K562 (cell line): ENCODE results near the gene ENDOD1. TPM values are rescaled to one million over a fixed set of nuclear protein-coding genes. Genes with fewer than 3 reads are reported as not detected.
A peak's percentile ranks its signal among the peaks of the same experiment; 100 is the strongest.

Source experiments
- ATAC-seq: fragments of 200-7000 bp; cut with Tn5 transposase; 3 replicates; pipeline ENCODE4 v1.9.1; 2020; ENCODE audit warnings: moderate library complexity
- BruUV-seq: library from RNA; stranded (reverse); fragments of 400-500 nt; replicated peaks from 2 replicates; lab custom pipeline; 2021; lab: Mats Ljungman, UMichigan
- CTCF ChIA-PET: fragments of 300-600 bp; formaldehyde crosslinking; extraction: SDS; loops from one replicate; lab custom pipeline; 2021; ENCODE audit warnings: low intra/inter-chr PET ratio; lab: Yijun Ruan, JAX
- POLR2A ChIA-PET: fragments of 300-600, 350-650 bp; sonication (Branson Sonifier 250); formaldehyde crosslinking; extraction: SDS; loops from one replicate; lab custom pipeline; 2021; ENCODE audit warnings: antibody characterized with exemption, inconsistent platforms; lab: Yijun Ruan, JAX
- DNase-seq, 4 experiments: peaks; one replicate each; pipeline versions ENCODE4 v3.0.0 to v3.0.0-alpha.2; 2011 to 2018; ENCODE audit warnings: low spot score in 3 of 4, mixed read lengths in 3 of 4; ENCODE audit errors: extremely low read depth in 1 of 4
- FAIRE-seq: peaks from 2 replicates; lab custom pipeline; 2011; peaks lifted over from hg19 to GRCh38; lab: Jason Lieb, UNC
- H2AFZ ChIP-seq: 2 replicates; pipeline ENCODE4 v1.6.0; 2011; ENCODE audit warnings: low read depth, low read length, control low read depth, inconsistent platforms
- H3K27ac ChIP-seq: fragments of 200-600 bp; 3 replicates; pipeline ENCODE4 v1.8.0; 2011; ENCODE audit warnings: low read depth, mild to moderate bottlenecking, control low read depth, inconsistent platforms, low read length, moderate library complexity, mixed read lengths; ENCODE audit errors: extremely low read depth
- H3K27me3 ChIP-seq, 2 experiments: fragments of 300-600 bp in 1 of 2; 2 replicates in 1 of 2; 3 replicates in 1 of 2; pipeline versions ENCODE4 v1.6.0 to v1.8.0; 2011; ENCODE audit warnings: inconsistent platforms in 2 of 2, low read length in 2 of 2, mild to moderate bottlenecking in 1 of 2, mixed read lengths in 1 of 2, moderate library complexity in 1 of 2; ENCODE audit not compliant: control insufficient read depth in 2 of 2, insufficient read depth in 2 of 2
- H3K36me3 ChIP-seq: fragments of 300-600 bp; 3 replicates; pipeline ENCODE4 v1.8.0; 2011; ENCODE audit warnings: mild to moderate bottlenecking, low read length, inconsistent platforms; ENCODE audit not compliant: control insufficient read depth, insufficient read depth
- H3K4me1 ChIP-seq, 2 experiments: fragments of 200-600 bp in 1 of 2; replicated peaks in 1 of 2; 2 replicates in 1 of 2; 3 replicates in 1 of 2; pipeline versions ENCODE4 v1.5.1 to v1.8.0; 2011; ENCODE audit warnings: inconsistent platforms in 2 of 2, low read length in 2 of 2, mild to moderate bottlenecking in 1 of 2, mixed read lengths in 1 of 2, moderate library complexity in 1 of 2; ENCODE audit not compliant: control insufficient read depth in 2 of 2, insufficient read depth in 2 of 2
- H3K4me2 ChIP-seq: 2 replicates; pipeline ENCODE4 v1.6.1; 2011; ENCODE audit warnings: low read length, control low read depth, inconsistent platforms, mixed read lengths; ENCODE audit not compliant: insufficient read depth
- H3K4me3 ChIP-seq: fragments of 200-600 bp; sonication (generic), shearing (Covaris generic); 2 replicates; pipeline ENCODE4 v1.5.1; 2016; ENCODE audit warnings: control low read depth, inconsistent platforms
- H3K79me2 ChIP-seq: fragments of 200-600 bp; 3 replicates; pipeline ENCODE4 v1.8.0; 2011; ENCODE audit warnings: low read length, inconsistent platforms; ENCODE audit not compliant: control insufficient read depth, insufficient read depth
- H3K9ac ChIP-seq, 2 experiments: 2 replicates each; pipeline versions ENCODE4 v1.6.0 to v1.6.1; 2011; ENCODE audit warnings: low read depth in 2 of 2, low read length in 2 of 2, control low read depth in 1 of 2, inconsistent platforms in 1 of 2, mild to moderate bottlenecking in 1 of 2, mixed read lengths in 1 of 2; ENCODE audit not compliant: insufficient read depth in 1 of 2
- H3K9me1 ChIP-seq: one replicate; pipeline ENCODE4 v1.6.0; 2011; ENCODE audit warnings: inconsistent platforms, mild to moderate bottlenecking, low read length, moderate library complexity; ENCODE audit not compliant: control insufficient read depth, insufficient read depth
- H3K9me3 ChIP-seq: replicated peaks from 2 replicates; pipeline ENCODE4 v1.5.1; 2011; ENCODE audit warnings: low read depth, low read length, inconsistent platforms; ENCODE audit not compliant: control insufficient read depth, insufficient read depth
- H4K20me1 ChIP-seq: replicated peaks from 2 replicates; pipeline ENCODE4 v1.6.1; 2011; ENCODE audit warnings: low read length, inconsistent platforms, mixed read lengths; ENCODE audit not compliant: control insufficient read depth, insufficient read depth
- FOS ChIP-seq: IDR thresholded peaks from 3 replicates; pipeline ENCODE4 v1.6.1; 2011; ENCODE audit not compliant: insufficient read length; ENCODE audit errors: extremely low read depth
- NFE2 ChIP-seq: IDR thresholded peaks from 2 replicates; pipeline ENCODE4 v1.6.1; 2014; ENCODE audit warnings: antibody characterized with exemption, low read depth
- U2AF1 ChIP-seq: fragments of 200-400 bp; formaldehyde crosslinking; optimal IDR thresholded peaks from 2 replicates; pipeline ENCODE3; 2017; ENCODE audit warnings: mild to moderate bottlenecking, low read depth, low read length, moderate library complexity
- WGBS: fragments of 100-300 bp; shearing (Covaris generic); methylation state at CpG from one replicate; pipeline ENCODE4 v1.1.6; 2016; ENCODE audit warnings: low coverage, mixed read lengths; ENCODE audit not compliant: insufficient coverage; ENCODE audit errors: missing lambda C conversion rate; 5-methylcytosine and 5-hydroxymethylcytosine counted together
- in situ Hi-C: fragments of 300-500 bp; cut with MboI; formaldehyde crosslinking; loops from 4 replicates; pipeline ENCODE4 v1.15.0; 2018; ENCODE audit warnings: inconsistent platforms, mixed read lengths
- intact Hi-C: fragments of 100-400 bp; cut with micrococcal nuclease; formaldehyde crosslinking; loops from 2 replicates; pipeline ENCODE4 v1.14.2; 2022
- polyA plus RNA-seq, 8 experiments: library from polyadenylated mRNA; depleted of rRNA in 4 of 8; stranded (reverse) in 5 of 8; unstranded in 3 of 8; fragments of >200 nt; fragmentation: Nextera tagmentation in 2 of 8; fragmentation: Illumina TruSeq in 1 of 8; extraction: Ambion mirVana in 2 of 8; extraction: Trizol in 1 of 8; gene quantifications; 2 replicates each; pipeline versions ENCODE4 v1.2.1 to v1.2.3, GENCODE V29; 2011 to 2014; ENCODE audit warnings: inconsistent platforms in 1 of 8, missing spikeins in 1 of 8
- total RNA-seq, 7 experiments: library from RNA; depleted of rRNA in 6 of 7; stranded (reverse); fragments of >200 nt in 6 of 7; fragmentation: Illumina TruSeq in 2 of 7; extraction: Trizol in 2 of 7; gene quantifications; 2 replicates each; pipeline versions ENCODE4 v1.2.1 to v1.2.3, GENCODE V29; 2011 to 2021; ENCODE audit warnings: low replicate concordance in 1 of 7
- TF ChIP-seq, protein P1 (sequence below): fragments of 450-650 bp; IDR thresholded peaks from 2 replicates; pipeline ENCODE4 v1.7.1; 2018; ENCODE audit warnings: mild to moderate bottlenecking, low read depth; ENCODE audit not compliant: partially characterized antibody

ENDOD1 gene
- total and polyA plus RNA-seq, 9 of the 15 experiments (the other 6 are each of a cell fraction or from before 2014, with no cell fraction given) = 4.2 to 11.8 (median 9.3) TPM

DNA sequence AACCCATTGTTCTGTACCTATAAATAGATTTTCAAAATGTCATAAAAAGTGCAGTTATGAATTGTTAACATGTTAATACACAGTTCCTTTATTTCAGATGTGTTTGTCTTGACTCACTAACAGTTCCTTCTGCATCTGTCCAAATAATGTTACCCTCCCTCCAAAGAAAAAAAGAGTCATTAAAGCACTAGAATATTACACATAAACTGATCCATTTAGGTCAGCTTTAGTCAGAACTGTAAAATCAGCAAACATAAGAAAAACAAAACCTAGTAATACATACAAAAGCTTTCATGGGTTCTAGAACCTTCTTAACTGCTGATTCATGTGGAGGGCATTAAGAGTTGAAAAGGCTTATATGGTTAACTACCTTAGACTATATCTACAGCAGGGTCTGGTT, 76.0 kb downstream of the ENDOD1 start:
- no peak for DNase-seq
- Histone ChIP-seq H4K20me1 (no peaks in the 10 kb centered on the region), H3K79me2 (no peaks in the 10 kb centered on the region), H3K36me3 (no peaks in the 10 kb centered on the region), H3K4me2 (no peak overlapping the region), H3K4me1 (no peaks in the 10 kb centered on the region), H3K27ac (no peak overlapping the region), H3K4me3 (no peak overlapping the region)
- POLR2A ChIA-PET = interaction anchor here (1.6 kb wide), 1 partner anchor 9 kb away, joined by 3 read pairs; no protein-coding TSS in a partner anchor
- intact Hi-C loops = no loop called here
- FAIRE-seq = no peak
- TF ChIP-seq NFE2 = 0 out of 2 replicates have a peak, but pooled peaks have one; percentile 5
- TF ChIP-seq, protein P1, sequence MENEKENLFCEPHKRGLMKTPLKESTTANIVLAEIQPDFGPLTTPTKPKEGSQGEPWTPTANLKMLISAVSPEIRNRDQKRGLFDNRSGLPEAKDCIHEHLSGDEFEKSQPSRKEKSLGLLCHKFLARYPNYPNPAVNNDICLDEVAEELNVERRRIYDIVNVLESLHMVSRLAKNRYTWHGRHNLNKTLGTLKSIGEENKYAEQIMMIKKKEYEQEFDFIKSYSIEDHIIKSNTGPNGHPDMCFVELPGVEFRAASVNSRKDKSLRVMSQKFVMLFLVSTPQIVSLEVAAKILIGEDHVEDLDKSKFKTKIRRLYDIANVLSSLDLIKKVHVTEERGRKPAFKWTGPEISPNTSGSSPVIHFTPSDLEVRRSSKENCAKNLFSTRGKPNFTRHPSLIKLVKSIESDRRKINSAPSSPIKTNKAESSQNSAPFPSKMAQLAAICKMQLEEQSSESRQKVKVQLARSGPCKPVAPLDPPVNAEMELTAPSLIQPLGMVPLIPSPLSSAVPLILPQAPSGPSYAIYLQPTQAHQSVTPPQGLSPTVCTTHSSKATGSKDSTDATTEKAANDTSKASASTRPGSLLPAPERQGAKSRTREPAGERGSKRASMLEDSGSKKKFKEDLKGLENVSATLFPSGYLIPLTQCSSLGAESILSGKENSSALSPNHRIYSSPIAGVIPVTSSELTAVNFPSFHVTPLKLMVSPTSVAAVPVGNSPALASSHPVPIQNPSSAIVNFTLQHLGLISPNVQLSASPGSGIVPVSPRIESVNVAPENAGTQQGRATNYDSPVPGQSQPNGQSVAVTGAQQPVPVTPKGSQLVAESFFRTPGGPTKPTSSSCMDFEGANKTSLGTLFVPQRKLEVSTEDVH = no peak
- TF ChIP-seq, all 486 proteins: peak for 1
- no peak for ATAC-seq
- Histone ChIP-seq H3K9ac (no peak overlapping the region), H3K9me1 (no peaks in the 10 kb centered on the region), H2AFZ (no peak overlapping the region), H3K27me3 (no peaks in the 10 kb centered on the region), H3K9me3 (no peaks in the 10 kb centered on the region)
- no TSS peak for BruUV-seq
- CTCF ChIA-PET = no interaction called here
- in situ Hi-C loops = no loop called here

DNA sequence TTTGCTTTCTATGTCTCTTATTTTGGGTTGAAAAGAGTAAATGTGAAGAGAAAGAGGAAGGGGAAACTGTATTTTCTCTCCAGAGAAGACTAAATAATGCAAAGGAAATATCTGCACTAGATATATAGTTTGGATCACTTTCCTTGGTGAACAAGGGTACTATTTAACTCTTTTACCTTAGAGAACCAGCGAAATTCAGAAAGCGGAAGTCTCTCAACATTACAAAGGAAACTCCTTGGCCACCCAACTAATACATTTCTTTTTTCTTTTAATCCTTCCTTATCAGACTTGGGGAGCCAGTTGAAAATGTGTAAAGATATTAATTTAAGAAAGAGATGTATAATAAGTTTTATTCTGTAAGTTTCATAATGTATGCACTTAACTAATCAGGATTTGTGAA, 77.1 kb downstream of the ENDOD1 start:
- Histone ChIP-seq H3K4me2 (no peak overlapping the region), H2AFZ (no peak overlapping the region), H3K9me1 (no peaks in the 10 kb centered on the region), H4K20me1 (no peaks in the 10 kb centered on the region), H3K27ac (no peak overlapping the region), H3K79me2 (no peaks in the 10 kb centered on the region), H3K4me3 (no peak overlapping the region), H3K36me3 (no peaks in the 10 kb centered on the region), H3K27me3 (no peaks in the 10 kb centered on the region), H3K9ac (no peak overlapping the region), H3K9me3 (no peaks in the 10 kb centered on the region), H3K4me1 (no peaks in the 10 kb centered on the region)
- 60% methylated on average over 2 of the region's 2 CpGs for WGBS
- no peak for ATAC-seq
- ChIA-PET POLR2A (interaction anchor here (1.6 kb wide), 1 partner anchor 10 kb away, joined by 3 read pairs; no protein-coding TSS in a partner anchor), CTCF (no interaction called here)
- DNase-seq = no peak
- in situ Hi-C loops = no loop called here
- intact Hi-C loops = no loop called here
- FAIRE-seq = no peak
- no TSS peak for BruUV-seq
- no peak for TF ChIP-seq U2AF1
- no peak for TF ChIP-seq FOS
